IMR-90 (cell line): ENCODE data around the gene TMED6. TPM values are rescaled to one million over a fixed set of nuclear protein-coding genes. Genes with fewer than 3 reads are reported as not detected.

Experiments
- ATAC-seq: fragments of 200-7000 bp; cut with Tn5 transposase; 2 replicates; pipeline ENCODE4 v1.9.1; 2020; ENCODE audit warnings: low read depth, mild to moderate bottlenecking, moderate library complexity
- BruUV-seq: library from RNA; stranded (reverse); fragments of 400-500 nt; replicated peaks from 2 replicates; lab custom pipeline; 2021; lab: Mats Ljungman, UMichigan
- CTCF ChIA-PET: fragments of 300-600 bp; formaldehyde crosslinking; extraction: SDS; loops from one replicate; lab custom pipeline; 2021; ENCODE audit warnings: antibody characterized with exemption; lab: Yijun Ruan, JAX
- POLR2A ChIA-PET: fragments of 300-600 bp; sonication (Branson Sonifier 250); formaldehyde crosslinking; loops from one replicate; lab custom pipeline; 2022; ENCODE audit warnings: antibody characterized with exemption; ENCODE audit not compliant: unreplicated experiment; lab: Charles Lee
- DNase-seq: peaks from one replicate; pipeline ENCODE4 v3.0.0; 2013
- H2AFZ ChIP-seq: replicated peaks from 2 replicates; pipeline ENCODE3; 2013; ENCODE audit warnings: low read length, mild to moderate bottlenecking; ENCODE audit not compliant: poor library complexity
- H2AK5ac ChIP-seq: 2 replicates; pipeline ENCODE4 v1.6.1; 2013; ENCODE audit warnings: low read depth, low read length, inconsistent platforms
- H2AK9ac ChIP-seq: replicated peaks from 2 replicates; pipeline ENCODE3; 2013; ENCODE audit warnings: mild to moderate bottlenecking, low read depth, low read length, moderate library complexity; ENCODE audit not compliant: poor library complexity
- H2BK120ac ChIP-seq: 2 replicates; pipeline ENCODE4 v1.6.1; 2013; ENCODE audit warnings: low read depth, low read length, inconsistent platforms
- H2BK15ac ChIP-seq: 3 replicates; pipeline ENCODE4 v1.6.1; 2013; ENCODE audit warnings: low read depth, low read length, inconsistent platforms
- H2BK20ac ChIP-seq: 2 replicates; pipeline ENCODE4 v1.6.1; 2013; ENCODE audit warnings: low read depth, mild to moderate bottlenecking, inconsistent platforms, low read length, moderate library complexity
- H2BK5ac ChIP-seq: 2 replicates; pipeline ENCODE4 v1.6.1; 2013; ENCODE audit warnings: mild to moderate bottlenecking, low read depth, low read length, inconsistent platforms; ENCODE audit not compliant: poor library complexity, severe bottlenecking
- H3K14ac ChIP-seq: replicated peaks from 2 replicates; pipeline ENCODE4 v1.6.1; 2013; ENCODE audit warnings: low read depth, low read length, inconsistent platforms
- H3K18ac ChIP-seq: 2 replicates; pipeline ENCODE4 v1.6.1; 2013; ENCODE audit warnings: low read depth, low read length, control low read depth
- H3K23ac ChIP-seq: 2 replicates; pipeline ENCODE4 v1.6.1; 2013; ENCODE audit warnings: low read depth, low read length, inconsistent platforms
- H3K27ac ChIP-seq: 2 replicates; pipeline ENCODE4 v1.5.1; 2013; ENCODE audit warnings: mild to moderate bottlenecking, control low read depth, low read length; ENCODE audit not compliant: insufficient read depth
- H3K27me3 ChIP-seq: 2 replicates; pipeline ENCODE4 v1.6.1; 2013; ENCODE audit warnings: low read length; ENCODE audit not compliant: control insufficient read depth, insufficient read depth
- H3K36me3 ChIP-seq: 2 replicates; pipeline ENCODE4 v1.6.1; 2013; ENCODE audit warnings: low read length, mixed read lengths; ENCODE audit not compliant: control insufficient read depth, insufficient read depth
- H3K4ac ChIP-seq: 2 replicates; pipeline ENCODE4 v1.6.1; 2013; ENCODE audit warnings: low read depth, low read length, inconsistent platforms
- H3K4me1 ChIP-seq: 2 replicates; pipeline ENCODE4 v1.6.1; 2013; ENCODE audit warnings: low read length, mixed read lengths; ENCODE audit not compliant: control insufficient read depth, insufficient read depth
- H3K4me2 ChIP-seq: 2 replicates; pipeline ENCODE4 v1.6.1; 2013; ENCODE audit warnings: low read depth, mild to moderate bottlenecking, control low read depth, low read length, moderate library complexity
- H3K4me3 ChIP-seq: 2 replicates; pipeline ENCODE4 v1.5.1; 2013; ENCODE audit warnings: low read depth, mild to moderate bottlenecking, control low read depth, low read length, moderate library complexity; ENCODE audit not compliant: insufficient read depth
- H3K56ac ChIP-seq: 2 replicates; pipeline ENCODE4 v1.6.1; 2013; ENCODE audit warnings: low read length, inconsistent platforms; ENCODE audit not compliant: insufficient read depth; ENCODE audit errors: extremely low read depth
- H3K79me1 ChIP-seq, 2 experiments: 2 replicates each; pipeline ENCODE4 v1.6.1; 2013; ENCODE audit warnings: low read length in 2 of 2, inconsistent platforms in 1 of 2, low read depth in 1 of 2
- H3K9ac ChIP-seq: 2 replicates; pipeline ENCODE4 v1.6.1; 2013; ENCODE audit warnings: low read depth, low read length, control low read depth
- H3K9me1 ChIP-seq: 2 replicates; pipeline ENCODE4 v1.6.1; 2013; ENCODE audit warnings: low read length, inconsistent platforms; ENCODE audit not compliant: insufficient read depth
- H3K9me3 ChIP-seq: 2 replicates; pipeline ENCODE4 v1.6.1; 2013; ENCODE audit warnings: low read length; ENCODE audit not compliant: control insufficient read depth, insufficient read depth
- H4K20me1 ChIP-seq: 2 replicates; pipeline ENCODE4 v1.6.1; 2013; ENCODE audit warnings: low read length, inconsistent platforms; ENCODE audit not compliant: insufficient read depth
- H4K5ac ChIP-seq: 2 replicates; pipeline ENCODE4 v1.6.1; 2013; ENCODE audit warnings: mild to moderate bottlenecking, low read depth, low read length, control low read depth
- H4K8ac ChIP-seq, 2 experiments: 2 replicates each; pipeline ENCODE4 v1.6.1; 2013; ENCODE audit warnings: low read depth in 2 of 2, low read length in 2 of 2, control low read depth in 1 of 2, inconsistent platforms in 1 of 2
- H4K91ac ChIP-seq: 2 replicates; pipeline ENCODE4 v1.6.1; 2013; ENCODE audit warnings: low read depth, low read length, inconsistent platforms; ENCODE audit not compliant: insufficient read depth
- NFE2L2 ChIP-seq: fragments of 150-350 bp; IDR thresholded peaks from 2 replicates; pipeline ENCODE4 v1.6.1; 2016; ENCODE audit warnings: low read depth, mild to moderate bottlenecking, low read length
- WGBS, 2 experiments: methylation state at CpG; one replicate each; pipeline versions ENCODE4 v1.1.5 to v1.1.7; 2013; ENCODE audit warnings: missing lambda C conversion rate in 2 of 2; ENCODE audit not compliant: insufficient read length in 1 of 2; ENCODE audit errors: extremely low coverage in 2 of 2; 5-methylcytosine and 5-hydroxymethylcytosine counted together
- dilution Hi-C: fragments of 300-500 bp; cut with HindIII; formaldehyde crosslinking; loops from one replicate; pipeline ENCODE4 v1.14.3; 2018; ENCODE audit warnings: low sequenced_read_pairs; ENCODE audit not compliant: unreplicated experiment
- in situ Hi-C: fragments of 300-500 bp; cut with MboI; formaldehyde crosslinking; loops from 3 replicates; pipeline ENCODE4 v1.14.3; 2019; ENCODE audit warnings: low sequenced_read_pairs, inconsistent platforms, mixed read lengths
- intact Hi-C: fragments of 100-400 bp; cut with micrococcal nuclease; formaldehyde crosslinking; loops from 2 replicates; pipeline ENCODE4 v1.10.0; 2022
- polyA plus RNA-seq, 3 experiments: library from polyadenylated mRNA; depleted of rRNA; stranded (reverse); fragments of >200 nt; gene quantifications; 2 replicates each; pipeline ENCODE4 v1.2.3, GENCODE V29; 2012; ENCODE audit warnings: low replicate concordance in 1 of 3
- total RNA-seq: library from RNA; depleted of rRNA; stranded (reverse); fragments of >200 nt; gene quantifications from 2 replicates; pipeline ENCODE4 v1.2.3, GENCODE V29; 2012

TMED6 gene
- total and polyA plus RNA-seq, 2 of the 4 experiments (the other 2 are of a cell fraction) = 0.10 TPM; not detected in 1

GRCh38 chr16:69373019-69373418 is 21.4 kb upstream of the TMED6 start:
- H2BK120ac ChIP-seq = no peak overlapping the region
- H4K20me1 ChIP-seq = 0 out of 2 replicates have a peak, but pooled peaks cover 5% of the 10 kb centered on the region
- no peak overlapping the region for H3K4me3 ChIP-seq
- H2BK20ac ChIP-seq = no peak overlapping the region
- no peak overlapping the region for H3K56ac ChIP-seq
- H3K27me3 ChIP-seq = no peaks in the 10 kb centered on the region
- ATAC-seq (no peak), DNase-seq (no peak)
- H3K14ac ChIP-seq = no peak overlapping the region
- no peak overlapping the region for H4K5ac ChIP-seq
- H3K4me2 ChIP-seq = no peak overlapping the region
- no peaks in the 10 kb centered on the region for H3K9me3 ChIP-seq
- H3K9ac ChIP-seq = no peak overlapping the region
- no peak overlapping the region for H2AFZ ChIP-seq
- no peak overlapping the region for H4K91ac ChIP-seq
- H3K9me1 ChIP-seq = peaks cover 9% of the 10 kb centered on the region; the same call in 1 of the 2 replicates
- H3K27ac ChIP-seq = no peak overlapping the region
- H3K79me1 ChIP-seq = peaks cover 29 to 42% of the 10 kb centered on the region in 2 experiments
- no peak overlapping the region for H2BK5ac ChIP-seq
- no TSS peak for BruUV-seq
- in situ Hi-C loops (no loop called here), intact Hi-C loops (no loop called here), dilution Hi-C loops (no loop called here)
- H3K18ac ChIP-seq = no peak overlapping the region
- ChIA-PET CTCF (interaction anchor here (0.6 kb wide), 1 partner anchor 12 kb away, joined by 3 read pairs; no protein-coding TSS in a partner anchor), POLR2A (no interaction called here)
- H4K8ac ChIP-seq = no peak overlapping the region
- TF ChIP-seq NFE2L2 = no peak
- H3K36me3 ChIP-seq = peaks cover 27% of the 10 kb centered on the region
- H2AK5ac ChIP-seq = no peak overlapping the region
- no CpG with 5 or more reads among the region's 1 CpG for WGBS, 2 experiments
- H3K4ac ChIP-seq = no peak overlapping the region
- no peak overlapping the region for H2BK15ac ChIP-seq
- H3K23ac ChIP-seq = no peak overlapping the region
- H3K4me1 ChIP-seq = no peaks in the 10 kb centered on the region
- H2AK9ac ChIP-seq = no peak overlapping the region
